Loucy (cell line): ENCODE results near the gene CNTFR.

ENCODE experiments used
- CTCF ChIP-seq: fragments of 200-600 bp; sonication (generic); conservative IDR thresholded peaks from 2 replicates; pipeline ENCODE4 v1.5.1; 2014; ENCODE audit warnings: mild to moderate bottlenecking, antibody characterized with exemption, low read length
- EZH2phosphoT487 ChIP-seq: fragments of 200-600 bp; IDR thresholded peaks from 2 replicates; pipeline ENCODE4 v1.6.1; 2018; ENCODE audit warnings: antibody characterized with exemption, mild to moderate bottlenecking, moderate library complexity, borderline replicate concordance

DNA sequence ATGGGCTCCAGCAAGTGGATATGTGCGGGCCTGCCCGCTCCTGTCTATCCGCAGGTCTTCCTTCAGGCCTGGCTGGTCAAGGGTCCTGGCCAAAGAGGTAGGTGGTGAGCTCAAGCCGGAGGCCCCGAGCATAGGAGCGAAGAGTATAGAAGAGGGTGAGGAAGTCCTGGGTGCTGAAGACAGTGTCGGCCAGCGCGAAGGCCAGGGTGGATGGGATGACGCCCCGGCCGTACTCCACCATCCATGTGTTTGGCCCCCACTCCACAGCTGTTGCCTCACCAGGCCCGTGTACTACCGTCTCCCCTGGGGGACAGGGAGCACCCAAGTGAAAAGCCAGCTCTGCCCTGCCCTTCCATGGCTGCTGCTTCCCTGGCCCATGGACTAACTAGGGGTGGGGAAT, 46.0 kb upstream of the CNTFR start:
- TF ChIP-seq CTCF, result no peak
- no peak for TF ChIP-seq EZH2phosphoT487
